Thoracic aorta endothelial cell (primary cell): ENCODE data around the gene KCNT2. TPM values are rescaled to one million over a fixed set of nuclear protein-coding genes. Genes with fewer than 3 reads are reported as not detected.

Source experiments
- small RNA-seq: library from RNA; depleted of rRNA; stranded (forward); fragments of <200 nt; gene quantifications from one replicate; pipeline ENCODE3, GENCODE V24; 2012
- total RNA-seq: library from RNA; depleted of rRNA; stranded (reverse); fragments of >200 nt; gene quantifications from 2 replicates; pipeline ENCODE4 v1.2.3, GENCODE V29; 2012

The KCNT2 gene
- total RNA-seq: 0.57 and 0.66 TPM in 2 replicates

DNA sequence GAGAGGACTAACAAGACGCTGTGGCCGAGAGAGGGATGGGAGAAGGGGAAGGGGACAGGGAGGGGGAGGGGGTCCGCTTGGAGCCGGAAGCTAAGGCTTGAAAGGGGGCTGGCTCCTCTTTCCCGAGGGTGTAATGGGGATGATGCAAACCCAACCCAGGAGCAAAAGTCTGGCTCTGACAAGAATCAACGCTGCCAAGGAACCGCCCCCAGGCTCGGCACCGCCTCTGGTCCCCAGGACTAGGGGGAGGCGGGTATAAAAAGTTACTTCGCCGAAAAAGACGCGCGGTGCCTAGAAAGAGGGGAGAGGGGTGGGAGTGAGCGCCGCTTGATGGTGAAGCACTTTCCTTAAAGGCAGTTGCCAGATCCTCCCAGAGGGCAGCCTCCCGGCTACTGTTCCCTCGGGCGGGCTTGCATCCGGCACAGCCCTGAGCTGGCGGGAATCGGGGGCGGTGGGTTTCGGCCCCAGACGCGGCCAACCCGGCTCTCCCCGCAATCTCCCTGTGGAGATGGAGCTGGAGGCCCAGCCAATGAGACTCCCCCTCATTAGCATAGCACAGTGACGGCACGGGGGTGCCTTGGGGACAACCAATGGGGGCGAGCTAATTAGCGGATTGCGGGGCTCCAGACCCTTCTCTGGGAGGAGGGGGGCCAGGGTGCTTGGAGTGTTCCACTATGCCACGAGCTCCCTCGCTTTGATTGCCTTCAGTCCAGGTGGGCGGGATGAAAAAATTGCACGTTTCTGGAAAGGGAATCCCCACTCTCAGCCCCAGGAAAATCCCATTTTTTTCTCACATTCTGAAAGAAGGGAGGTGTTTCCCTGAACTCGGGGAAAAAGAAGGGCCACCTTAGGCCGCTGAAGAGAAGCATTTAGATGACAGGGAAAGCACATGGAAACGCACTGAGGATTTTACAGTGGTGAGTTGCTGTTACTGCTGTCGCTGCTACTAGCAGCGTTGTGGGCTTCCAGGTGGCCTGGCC is at the start of gene KCNT2:
Gene KCNT2, minus strand, starts transcription at position 51 of the 980 bp plus-strand sequence. CDS start 131 bp downstream, outside the sequence.

DNA sequence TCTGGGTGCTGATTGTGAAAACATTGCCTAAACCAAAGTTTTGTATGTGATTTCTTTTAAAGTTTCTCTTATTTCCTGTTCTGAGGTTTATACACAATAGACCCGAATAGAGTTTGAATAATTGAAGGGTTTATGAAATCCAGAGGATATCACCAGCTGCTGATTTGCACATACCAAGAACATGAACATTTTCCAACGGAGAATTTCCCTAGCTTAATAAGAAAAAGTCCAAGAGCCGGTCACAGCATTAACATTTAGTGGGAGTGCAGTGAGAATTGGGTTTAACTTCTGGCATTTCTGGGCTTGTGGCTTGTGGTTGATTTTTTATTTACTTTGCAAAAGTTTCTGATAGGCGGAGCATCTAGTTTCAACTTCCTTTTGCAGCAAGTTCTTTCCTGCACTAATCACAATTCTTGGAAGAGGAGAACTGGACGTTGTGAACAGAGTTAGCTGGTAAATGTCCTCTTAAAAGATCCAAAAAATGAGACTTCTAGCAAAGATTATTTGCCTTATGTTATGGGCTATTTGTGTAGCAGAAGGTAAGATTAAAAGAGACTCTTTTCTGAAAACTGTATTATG is 43.5 kb upstream of the KCNT2 start, which contains the start of gene CFH:
Gene CFH, plus strand, starts transcription at position 407 of the 579 bp plus-strand sequence. Its CDS starts 75 bp downstream, at position 482.

Small RNA genes within 50 kb of the gene (small RNA-seq; reads per million reads assigned to genes)
- not detected for gene MIR4735

Other genes starting within 250 kb of the KCNT2 start
- gene CFH, start 43.6 kb upstream of the KCNT2 start, total RNA-seq: 48.2 and 61.8 TPM in 2 replicates
- not detected in 2 replicates for gene CFHR3, start 166.4 kb upstream of the KCNT2 start, total RNA-seq
- not detected in 2 replicates for gene CFHR1, start 211.3 kb upstream of the KCNT2 start, total RNA-seq